Activated naive CD8-positive, alpha-beta T cell treated with anti-CD3 and anti-CD28 coated beads, Interleukin-2, amount 50 U/mL, for 16 hours (primary cell): ENCODE data around the gene ZNF557.
"Not testable (repeated sequence)": the region's sequence is repeated elsewhere in the genome, so short reads cannot be mapped to it uniquely, and the experiment has no call there.

Experiments
- DNase-seq: peaks from one replicate; pipeline ENCODE4 v3.0.0-alpha.2; 2020; ENCODE audit warnings: low read depth, low spot score

The ZNF557 gene

GRCh38 chr19:7069042-7069903 lies at the start of gene ZNF557:
Gene ZNF557, plus strand, starts transcription at chr19:7069703. Its CDS starts 5,372 bp downstream, at chr19:7075075.
- peak; percentile 98 for DNase-seq

GRCh38 chr19:7021331-7021730 lies 48.2 kb upstream of the ZNF557 start, which contains the start of gene MBD3L2B:
Gene MBD3L2B, minus strand, starts transcription at chr19:7021431. Its CDS starts 34 bp downstream, at chr19:7021397.
- not testable (repeated sequence) for DNase-seq

GRCh38 chr19:7028790-7029189 lies 40.7 kb upstream of the ZNF557 start:
- DNase-seq, result not testable (repeated sequence)

- not testable (repeated sequence) for DNase-seq
Measured at GRCh38 chr19:7030278-7030677, 39.2 kb upstream of the ZNF557 start, which contains the start of gene MBD3L5. Gene MBD3L5, plus strand, starts transcription at chr19:7030578. Its CDS starts 34 bp downstream, at chr19:7030612.

GRCh38 chr19:7040079-7040478 lies 29.4 kb upstream of the ZNF557 start, which contains the start of gene MBD3L4:
Gene MBD3L4, minus strand, starts transcription at chr19:7040179. Its CDS starts 35 bp downstream, at chr19:7040144.
- DNase-seq, result not testable (repeated sequence)

GRCh38 chr19:7041563-7041962 lies 27.9 kb upstream of the ZNF557 start:
- not testable (repeated sequence) for DNase-seq

- DNase-seq, result not testable (repeated sequence)
Measured at GRCh38 chr19:7049021-7049420, 20.5 kb upstream of the ZNF557 start, which contains the start of gene MBD3L2. Gene MBD3L2, plus strand, starts transcription at chr19:7049321. Its CDS starts 53 bp downstream, at chr19:7049374.

- DNase-seq, result not testable (repeated sequence)
Measured at GRCh38 chr19:7051421-7051820, 18.1 kb upstream of the ZNF557 start.

GRCh38 chr19:7052896-7053295 lies 16.6 kb upstream of the ZNF557 start:
- DNase-seq, result not testable (repeated sequence)

- not testable (repeated sequence) for DNase-seq
Measured at GRCh38 chr19:7054635-7055368, 14.7 kb upstream of the ZNF557 start.

GRCh38 chr19:7055679-7056078 lies 13.8 kb upstream of the ZNF557 start:
- DNase-seq, result not testable (repeated sequence)

GRCh38 chr19:7056371-7056770 lies 13.1 kb upstream of the ZNF557 start:
- DNase-seq, result not testable (repeated sequence)

- DNase-seq, result not testable (repeated sequence)
Measured at GRCh38 chr19:7058576-7058975, 10.9 kb upstream of the ZNF557 start, which contains the start of gene MBD3L3. Gene MBD3L3, minus strand, starts transcription at chr19:7058676. Its CDS starts 71 bp downstream, at chr19:7058605.

- DNase-seq, result not testable (repeated sequence)
Measured at GRCh38 chr19:7059977-7060376, 9.5 kb upstream of the ZNF557 start.

- DNase-seq, result no peak
Measured at GRCh38 chr19:7063339-7063738, 6.2 kb upstream of the ZNF557 start.

- DNase-seq, result no peak
Measured at GRCh38 chr19:7063764-7064418, 5.6 kb upstream of the ZNF557 start.

- DNase-seq, result not testable (repeated sequence)
Measured at GRCh38 chr19:7067122-7067521, 2.4 kb upstream of the ZNF557 start.

GRCh38 chr19:7067716-7068115 lies 1.8 kb upstream of the ZNF557 start:
- no peak for DNase-seq

- DNase-seq, result no peak
Measured at GRCh38 chr19:7068599-7068998, 904 bp upstream of the ZNF557 start.

GRCh38 chr19:7069904-7070226 lies 362 bp downstream of the ZNF557 start:
- DNase-seq, result no peak

GRCh38 chr19:7072541-7072940 lies 3.0 kb downstream of the ZNF557 start:
- no peak for DNase-seq
